HFF-Myc (cell line): ENCODE results near the gene KIF24.

Experiments used
- DNase-seq: peaks from one replicate; pipeline ENCODE4 v3.0.0-alpha.2; 2011; ENCODE audit warnings: low read depth; ENCODE audit errors: extremely low read depth
- H3K4me3 ChIP-seq: replicated peaks from 2 replicates; pipeline ENCODE4 v1.5.1; 2011; ENCODE audit warnings: low read depth, mild to moderate bottlenecking, control low read depth, low read length
- CTCF ChIP-seq: IDR thresholded peaks from 2 replicates; pipeline ENCODE4 v1.5.1; 2012; ENCODE audit warnings: mild to moderate bottlenecking, low read depth, low read length, control low read depth; ENCODE audit errors: missing control alignments

The KIF24 gene

GRCh38 chr9:34374905-34375552, 46.0 kb upstream of the KIF24 start:
- no peak overlapping the region for H3K4me3 ChIP-seq
- no peak for TF ChIP-seq CTCF
- DNase-seq = no peak

GRCh38 chr9:34374339-34374738, 45.3 kb upstream of the KIF24 start:
- TF ChIP-seq CTCF = no peak
- H3K4me3 ChIP-seq = no peak overlapping the region
- no peak for DNase-seq

GRCh38 chr9:34373749-34374148, 44.7 kb upstream of the KIF24 start:
- no peak for DNase-seq
- no peak overlapping the region for H3K4me3 ChIP-seq
- TF ChIP-seq CTCF = no peak

GRCh38 chr9:34372467-34373011, 43.5 kb upstream of the KIF24 start:
- no peak for DNase-seq
- no peak for TF ChIP-seq CTCF
- H3K4me3 ChIP-seq = no peak overlapping the region

GRCh38 chr9:34371886-34372466, 42.9 kb upstream of the KIF24 start:
- no peak for DNase-seq
- no peak overlapping the region for H3K4me3 ChIP-seq
- TF ChIP-seq CTCF = no peak

GRCh38 chr9:34370970-34371880, 42.2 kb upstream of the KIF24 start:
- DNase-seq = no peak
- H3K4me3 ChIP-seq = peak overlapping the region; percentile 30
- TF ChIP-seq CTCF = no peak
